Mesenchymal stem cell (in vitro differentiated cells and primary cell): ENCODE results near the gene C22orf39.
A peak's percentile ranks its signal among the peaks of the same experiment; 100 is the strongest.

Source experiments
- DNase-seq: peaks from one replicate; pipeline ENCODE4 v3.0.0-alpha.2; 2013
- H2AFZ ChIP-seq: one replicate; pipeline ENCODE4 v1.6.1; 2013; ENCODE audit warnings: low read depth, mild to moderate bottlenecking, control low read depth, inconsistent platforms, low read length, moderate library complexity
- H2AK5ac ChIP-seq: 2 replicates; pipeline ENCODE4 v1.6.1; 2013; ENCODE audit warnings: low read length, moderate library complexity, mild to moderate bottlenecking, inconsistent platforms; ENCODE audit not compliant: severe bottlenecking
- H2BK120ac ChIP-seq: one replicate; pipeline ENCODE4 v1.6.1; 2013; ENCODE audit warnings: low read depth, mild to moderate bottlenecking, inconsistent platforms, low read length, moderate library complexity
- H2BK12ac ChIP-seq, 2 experiments: one replicate each; pipeline ENCODE4 v1.6.1; 2013; ENCODE audit warnings: inconsistent platforms in 2 of 2, low read length in 2 of 2, mild to moderate bottlenecking in 2 of 2, moderate library complexity in 2 of 2, control low read depth in 1 of 2
- H2BK15ac ChIP-seq: one replicate; pipeline ENCODE4 v1.6.1; 2013; ENCODE audit warnings: mild to moderate bottlenecking, low read depth, inconsistent platforms; ENCODE audit not compliant: poor library complexity, severe bottlenecking
- H2BK5ac ChIP-seq: 2 replicates; pipeline ENCODE4 v1.6.1; 2013; ENCODE audit warnings: low read depth, mild to moderate bottlenecking, low read length, control low read depth, inconsistent platforms; ENCODE audit not compliant: poor library complexity, severe bottlenecking
- H3K14ac ChIP-seq, 2 experiments: one replicate each; pipeline ENCODE4 v1.6.1; 2013; ENCODE audit warnings: inconsistent platforms in 2 of 2, low read length in 2 of 2, control low read depth in 1 of 2, mild to moderate bottlenecking in 1 of 2, moderate library complexity in 1 of 2
- H3K18ac ChIP-seq, 2 experiments: one replicate each; pipeline ENCODE4 v1.6.1; 2013; ENCODE audit warnings: inconsistent platforms in 2 of 2, low read length in 2 of 2, control low read depth in 1 of 2, low read depth in 1 of 2, mild to moderate bottlenecking in 1 of 2
- H3K23ac ChIP-seq, 2 experiments: one replicate each; pipeline ENCODE4 v1.6.1; 2013; ENCODE audit warnings: inconsistent platforms in 2 of 2, low read length in 2 of 2, mild to moderate bottlenecking in 2 of 2, moderate library complexity in 2 of 2, control low read depth in 1 of 2
- H3K27ac ChIP-seq: 2 replicates; pipeline ENCODE4 v1.5.1; 2013; ENCODE audit warnings: mild to moderate bottlenecking, moderate library complexity, low read length, control low read depth, inconsistent platforms; ENCODE audit not compliant: poor library complexity, severe bottlenecking
- H3K27me3 ChIP-seq, 2 experiments: 2 replicates each; pipeline versions ENCODE4 v1.6.1 to v1.7.0; 2013; ENCODE audit warnings: low read length in 2 of 2, mild to moderate bottlenecking in 2 of 2, moderate library complexity in 2 of 2, control low read depth in 1 of 2, inconsistent platforms in 1 of 2; ENCODE audit not compliant: control insufficient read depth in 1 of 2, insufficient read depth in 1 of 2
- H3K36me3 ChIP-seq, 2 experiments: 2 replicates each; pipeline versions ENCODE4 v1.6.1 to v1.7.0; 2013; ENCODE audit warnings: low read length in 2 of 2, control low read depth in 1 of 2, inconsistent platforms in 1 of 2, low read depth in 1 of 2, mild to moderate bottlenecking in 1 of 2; ENCODE audit not compliant: insufficient read depth in 2 of 2, control insufficient read depth in 1 of 2
- H3K4ac ChIP-seq, 2 experiments: one replicate each; pipeline ENCODE4 v1.6.1; 2013; ENCODE audit warnings: inconsistent platforms in 2 of 2, low read length in 2 of 2, mild to moderate bottlenecking in 2 of 2, moderate library complexity in 2 of 2, control low read depth in 1 of 2, low read depth in 1 of 2
- H3K4me1 ChIP-seq: 2 replicates; pipeline ENCODE4 v1.6.1; 2013; ENCODE audit warnings: low read depth, low read length, control low read depth; ENCODE audit not compliant: control insufficient read depth, insufficient read depth
- H3K4me2 ChIP-seq: 2 replicates; pipeline ENCODE4 v1.6.1; 2013; ENCODE audit warnings: low read length, mild to moderate bottlenecking, inconsistent platforms; ENCODE audit not compliant: poor library complexity, severe bottlenecking
- H3K4me3 ChIP-seq, 2 experiments: 2 replicates each; pipeline versions ENCODE4 v1.5.1 to v1.7.0; 2013; ENCODE audit warnings: low read length in 2 of 2, mild to moderate bottlenecking in 2 of 2, control low read depth in 1 of 2, low read depth in 1 of 2; ENCODE audit not compliant: insufficient read depth in 1 of 2
- H3K79me1 ChIP-seq: replicated peaks from 2 replicates; pipeline ENCODE4 v1.6.1; 2013; ENCODE audit warnings: mild to moderate bottlenecking, control low read depth, low read length, inconsistent platforms; ENCODE audit not compliant: poor library complexity, severe bottlenecking
- H3K9ac ChIP-seq: 2 replicates; pipeline ENCODE4 v1.7.0; 2013; ENCODE audit warnings: mild to moderate bottlenecking, low read length, moderate library complexity
- H3K9me3 ChIP-seq: 2 replicates; pipeline ENCODE4 v1.7.0; 2013; ENCODE audit warnings: mild to moderate bottlenecking, low read length; ENCODE audit not compliant: control insufficient read depth
- H4K8ac ChIP-seq: one replicate; pipeline ENCODE4 v1.6.1; 2013; ENCODE audit warnings: inconsistent platforms, mild to moderate bottlenecking, low read length, moderate library complexity
- H4K91ac ChIP-seq: one replicate; pipeline ENCODE4 v1.6.1; 2013; ENCODE audit warnings: mild to moderate bottlenecking, low read length, inconsistent platforms
- WGBS: methylation state at CpG from one replicate; pipeline ENCODE4 v1.1.7; 2013; ENCODE audit warnings: mixed read lengths; 5-methylcytosine and 5-hydroxymethylcytosine counted together

C22orf39 gene

GRCh38 chr22:19405133-19405532 is 42.4 kb downstream of the C22orf39 start:
- no peak overlapping the region for H2BK5ac ChIP-seq
- DNase-seq: no peak
- H3K27ac ChIP-seq: no peak overlapping the region
- H4K8ac ChIP-seq: no peak overlapping the region
- H4K91ac ChIP-seq: no peak overlapping the region
- no peaks in the 10 kb centered on the region for H3K27me3 ChIP-seq
- H3K23ac ChIP-seq: no peak overlapping the region
- H3K79me1 ChIP-seq: peaks cover 36% of the 10 kb centered on the region
- no peak overlapping the region for H2BK12ac ChIP-seq
- no peak overlapping the region for H2BK120ac ChIP-seq
- no peak overlapping the region for H2BK15ac ChIP-seq
- no peak overlapping the region for H3K14ac ChIP-seq
- H3K4ac ChIP-seq: no peak overlapping the region
- no peak overlapping the region for H3K9ac ChIP-seq
- H3K4me3 ChIP-seq: no peak overlapping the region
- peaks cover 42 to 81% of the 10 kb centered on the region in 2 experiments for H3K36me3 ChIP-seq
- 97% methylated on average over 3 of the region's 4 CpGs for WGBS
- no peaks in the 10 kb centered on the region for H3K9me3 ChIP-seq
- no peak overlapping the region for H3K4me2 ChIP-seq
- H3K4me1 ChIP-seq: no peaks in the 10 kb centered on the region
- no peak overlapping the region for H3K18ac ChIP-seq
- no peak overlapping the region for H2AFZ ChIP-seq
- no peak overlapping the region for H2AK5ac ChIP-seq

- 96% methylated on average over 3 of the region's 3 CpGs for WGBS
- Histone ChIP-seq H3K27me3 (no peaks in the 10 kb centered on the region), H2BK15ac (no peak overlapping the region), H3K9ac (no peak overlapping the region), H4K91ac (no peak overlapping the region), H2BK120ac (no peak overlapping the region), H2BK5ac (no peak overlapping the region), H2AK5ac (no peak overlapping the region), H3K79me1 (peaks cover 32% of the 10 kb centered on the region), H2BK12ac (no peak overlapping the region), H3K4me3 (no peak overlapping the region), H3K27ac (no peak overlapping the region), H3K4ac (no peak overlapping the region), H3K4me2 (no peak overlapping the region), H3K9me3 (no peaks in the 10 kb centered on the region), H2AFZ (no peak overlapping the region), H3K4me1 (no peaks in the 10 kb centered on the region), H3K36me3 (peaks cover 40 to 81% of the 10 kb centered on the region in 2 experiments), H3K14ac (no peak overlapping the region), H3K23ac (no peak overlapping the region), H4K8ac (no peak overlapping the region), H3K18ac (no peak overlapping the region)
- no peak for DNase-seq
These were observed 42.8 kb downstream of the C22orf39 start for GRCh38 chr22:19404676-19405075.

- Histone ChIP-seq H3K27me3 (no peaks in the 10 kb centered on the region), H4K91ac (no peak overlapping the region), H2AFZ (no peak overlapping the region), H4K8ac (no peak overlapping the region), H3K4ac (no peak overlapping the region), H3K79me1 (peaks cover 28% of the 10 kb centered on the region), H2BK5ac (no peak overlapping the region), H2BK12ac (no peak overlapping the region), H3K4me3 (no peak overlapping the region), H3K4me2 (no peak overlapping the region), H3K9me3 (no peaks in the 10 kb centered on the region), H3K9ac (no peak overlapping the region), H2BK15ac (no peak overlapping the region), H3K36me3 (peaks cover 41 to 79% of the 10 kb centered on the region in 2 experiments), H3K14ac (no peak overlapping the region), H3K18ac (no peak overlapping the region), H3K27ac (no peak overlapping the region), H3K23ac (no peak overlapping the region), H3K4me1 (no peaks in the 10 kb centered on the region), H2BK120ac (no peak overlapping the region), H2AK5ac (no peak overlapping the region)
- 100% methylated on average over 3 of the region's 4 CpGs for WGBS
- DNase-seq: no peak
These were observed 44.8 kb downstream of the C22orf39 start for GRCh38 chr22:19402642-19403191.

- H2BK15ac ChIP-seq: no peak overlapping the region
- H3K23ac ChIP-seq: no peak overlapping the region
- no peak overlapping the region for H3K18ac ChIP-seq
- H3K14ac ChIP-seq: no peak overlapping the region
- H4K8ac ChIP-seq: no peak overlapping the region
- H2AFZ ChIP-seq: peak overlapping the region; percentile 1
- H2BK120ac ChIP-seq: no peak overlapping the region
- H3K9ac ChIP-seq: no peak overlapping the region
- H3K4me3 ChIP-seq: no peak overlapping the region
- H2BK12ac ChIP-seq: no peak overlapping the region
- no peak overlapping the region for H2AK5ac ChIP-seq
- DNase-seq: no peak
- H3K4me1 ChIP-seq: no peaks in the 10 kb centered on the region
- no peak overlapping the region for H3K4ac ChIP-seq
- H3K4me2 ChIP-seq: no peak overlapping the region
- peaks cover 23% of the 10 kb centered on the region for H3K79me1 ChIP-seq
- no peak overlapping the region for H3K27ac ChIP-seq
- H3K36me3 ChIP-seq: peaks cover 44 to 79% of the 10 kb centered on the region in 2 experiments
- no peak overlapping the region for H4K91ac ChIP-seq
- no peaks in the 10 kb centered on the region for H3K9me3 ChIP-seq
- whole genome bisulfite sequencing: 98% methylated on average over 4 of the region's 4 CpGs
- H3K27me3 ChIP-seq: no peaks in the 10 kb centered on the region
- no peak overlapping the region for H2BK5ac ChIP-seq
These were observed 46.0 kb downstream of the C22orf39 start for GRCh38 chr22:19401483-19401882.
